Stimulated activated CD4-positive, alpha-beta T cell treated with anti-CD3 and anti-CD28 coated beads, Interleukin-12 subunit alpha, Interleukin-12 subunit beta, amount 100 ng/mL, for 48 hours (primary cell): ENCODE measurements around the gene SPNS3.

Experiments used
- DNase-seq, 3 donors: peaks; one replicate each; pipeline ENCODE4 v3.0.0-alpha.2; 2020; ENCODE audit warnings: low read depth in 2 of 3, low spot score in 1 of 3

The SPNS3 gene

DNA sequence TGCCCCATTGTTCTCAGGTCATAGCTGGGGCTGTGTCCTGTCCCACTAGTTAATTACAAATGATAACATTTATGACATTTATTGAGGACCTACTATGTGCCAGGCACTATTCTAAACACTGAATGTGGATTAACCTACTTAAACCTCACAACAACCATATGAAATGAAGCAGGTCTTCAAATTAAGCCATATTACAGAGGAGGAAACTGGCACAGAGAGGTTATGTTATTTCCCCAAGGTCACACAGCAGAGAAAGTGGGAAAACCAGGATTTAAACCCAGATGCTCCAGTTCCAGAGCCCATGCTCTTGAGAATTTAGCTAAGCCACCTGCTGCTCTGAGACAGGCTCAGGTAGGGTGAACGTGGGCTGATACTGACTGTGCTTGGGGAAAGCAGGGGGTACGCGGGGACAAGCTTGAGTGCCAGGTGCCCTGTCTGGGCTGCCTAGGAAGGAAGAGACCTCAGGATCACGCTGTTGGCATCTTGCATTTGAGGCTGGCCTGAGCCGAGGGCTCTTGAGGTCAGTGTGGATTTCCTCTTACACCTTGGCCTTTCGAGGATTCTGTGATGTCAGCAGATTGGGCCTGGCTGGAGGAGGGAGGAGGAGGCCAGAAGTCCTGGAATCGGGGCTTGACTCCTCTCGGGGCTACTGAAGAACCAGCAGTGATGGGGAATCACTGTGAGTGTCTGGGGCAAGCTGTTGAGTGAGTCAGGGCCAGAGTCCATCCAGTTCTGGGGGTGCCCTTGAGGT, 73.8 kb downstream of the SPNS3 start:
- no peak for DNase-seq

DNA sequence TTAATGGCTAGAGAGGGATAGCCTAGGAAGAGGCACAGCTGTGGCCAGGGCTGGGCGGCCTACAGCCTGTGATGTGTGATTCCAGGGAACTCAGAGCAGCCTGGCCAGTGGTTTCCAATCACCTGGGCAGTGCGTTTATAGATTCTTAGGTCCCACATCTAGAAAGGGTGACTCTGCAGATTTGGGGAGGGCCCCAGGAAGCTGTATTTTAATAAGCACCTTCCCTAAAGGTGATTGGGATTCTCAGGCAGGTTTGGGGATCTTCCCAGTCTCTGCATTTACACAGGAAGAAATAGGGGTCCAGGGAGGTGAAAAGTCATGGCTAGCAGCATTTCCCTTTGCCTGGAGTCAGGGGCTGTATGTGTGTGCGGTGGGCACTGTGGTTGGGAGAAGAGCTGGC, 74.5 kb downstream of the SPNS3 start:
- DNase-seq, result no peak

DNA sequence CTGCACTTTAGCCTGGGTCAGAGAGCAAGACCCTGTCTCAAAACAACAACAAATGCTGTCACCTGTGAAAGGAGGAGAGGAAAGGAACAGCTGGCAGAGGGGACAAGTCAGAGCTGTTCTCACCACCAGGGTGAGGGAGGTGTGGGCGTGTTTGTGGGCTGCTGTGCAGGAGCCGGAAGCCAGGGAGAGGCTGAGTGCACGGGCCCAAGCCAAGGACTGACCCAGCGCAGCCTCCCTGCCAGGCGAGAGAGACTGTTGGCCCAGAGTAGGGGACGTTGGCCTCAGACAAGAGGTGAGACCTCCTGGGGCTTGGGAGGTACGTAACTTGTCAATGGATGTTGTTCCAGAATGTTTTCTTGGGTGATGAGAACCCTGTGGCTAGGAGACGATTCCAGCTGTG, 75.7 kb downstream of the SPNS3 start:
- DNase-seq, result no peak

DNA sequence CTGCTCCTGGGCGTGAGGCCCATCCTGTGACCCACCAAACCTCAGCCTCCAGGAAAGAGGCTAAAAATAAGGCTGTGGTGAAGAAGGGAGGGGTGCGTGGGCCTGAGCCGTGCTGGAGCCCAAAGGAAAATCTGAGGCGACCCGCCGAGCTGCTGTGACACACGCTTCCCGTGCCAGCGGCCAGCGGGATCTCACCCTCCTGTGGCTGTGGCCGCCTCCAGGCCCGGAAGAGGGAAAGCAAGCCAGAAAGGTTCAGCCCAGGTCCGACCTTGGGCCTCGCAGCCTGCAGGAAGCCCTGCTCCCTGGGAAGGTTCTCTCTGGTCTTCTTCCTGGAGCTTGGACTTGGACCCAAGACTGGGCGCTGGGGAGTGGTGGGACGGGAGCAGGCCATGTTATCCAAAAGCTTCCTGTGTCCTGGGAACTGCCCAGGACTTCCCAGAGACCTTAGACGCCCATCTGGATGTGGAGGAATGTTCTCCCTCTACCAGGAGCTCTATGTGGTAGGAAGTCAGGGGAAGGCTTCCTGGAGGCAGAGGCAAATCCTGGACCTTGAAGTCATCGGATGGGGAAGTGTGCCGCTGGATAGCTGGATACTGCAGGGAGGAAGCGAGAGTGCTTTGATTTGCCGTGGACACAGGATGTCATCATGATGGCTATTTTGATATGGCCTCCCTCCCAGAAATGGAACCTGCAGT, 76.3 kb downstream of the SPNS3 start:
- DNase-seq, result no peak

DNA sequence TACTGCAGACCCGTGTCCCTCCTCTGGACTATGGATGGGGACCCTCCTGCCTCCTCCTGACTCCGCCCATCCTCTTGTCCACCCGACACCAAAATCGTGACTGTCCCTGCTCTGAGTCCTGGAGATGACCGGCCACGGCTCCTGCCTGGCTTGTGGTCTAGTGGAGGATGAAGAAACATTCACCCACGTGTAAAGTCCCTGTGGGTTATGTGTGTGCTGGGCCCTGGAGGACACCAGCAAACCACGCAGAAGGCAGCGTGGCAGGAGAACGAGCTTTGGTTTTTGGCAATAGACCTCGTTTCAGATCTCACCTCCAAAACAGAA, 76.8 kb downstream of the SPNS3 start:
- DNase-seq, result no peak

DNA sequence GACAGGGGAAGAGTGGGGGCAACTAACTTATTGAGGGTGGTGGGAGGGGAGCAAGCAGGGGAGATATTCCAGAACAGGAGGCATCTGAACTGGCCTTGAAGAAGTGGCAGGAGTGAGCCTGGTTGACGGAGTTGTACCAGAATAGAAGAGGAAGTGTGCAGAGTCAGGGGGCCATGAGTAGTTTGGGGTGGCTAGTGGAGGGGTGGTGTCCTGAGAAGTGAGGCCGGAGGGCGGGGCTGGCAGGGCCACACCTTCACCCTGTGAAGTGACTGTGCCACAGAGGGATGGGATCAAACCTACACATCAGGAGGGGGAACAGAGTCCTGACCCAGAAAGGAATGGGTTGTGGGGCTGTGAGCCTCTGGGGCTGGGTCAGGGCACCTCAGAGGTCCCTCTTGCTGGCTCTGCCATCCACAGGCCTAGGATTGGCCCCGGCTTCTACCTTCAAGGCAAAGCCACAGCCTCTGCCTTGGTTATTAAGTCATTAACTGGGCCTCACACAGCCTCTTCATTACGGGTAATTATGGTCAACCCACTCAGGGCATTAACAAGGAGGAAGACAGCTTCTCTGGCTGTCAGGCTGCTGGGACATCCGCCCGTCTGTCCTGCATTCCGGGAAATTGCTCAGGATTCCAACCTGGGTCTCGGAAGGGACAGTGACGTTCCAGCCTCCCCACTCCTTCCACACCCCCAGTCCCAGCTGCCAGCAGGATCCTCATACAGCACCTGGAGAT, 77.6 kb downstream of the SPNS3 start:
- no peak for DNase-seq

DNA sequence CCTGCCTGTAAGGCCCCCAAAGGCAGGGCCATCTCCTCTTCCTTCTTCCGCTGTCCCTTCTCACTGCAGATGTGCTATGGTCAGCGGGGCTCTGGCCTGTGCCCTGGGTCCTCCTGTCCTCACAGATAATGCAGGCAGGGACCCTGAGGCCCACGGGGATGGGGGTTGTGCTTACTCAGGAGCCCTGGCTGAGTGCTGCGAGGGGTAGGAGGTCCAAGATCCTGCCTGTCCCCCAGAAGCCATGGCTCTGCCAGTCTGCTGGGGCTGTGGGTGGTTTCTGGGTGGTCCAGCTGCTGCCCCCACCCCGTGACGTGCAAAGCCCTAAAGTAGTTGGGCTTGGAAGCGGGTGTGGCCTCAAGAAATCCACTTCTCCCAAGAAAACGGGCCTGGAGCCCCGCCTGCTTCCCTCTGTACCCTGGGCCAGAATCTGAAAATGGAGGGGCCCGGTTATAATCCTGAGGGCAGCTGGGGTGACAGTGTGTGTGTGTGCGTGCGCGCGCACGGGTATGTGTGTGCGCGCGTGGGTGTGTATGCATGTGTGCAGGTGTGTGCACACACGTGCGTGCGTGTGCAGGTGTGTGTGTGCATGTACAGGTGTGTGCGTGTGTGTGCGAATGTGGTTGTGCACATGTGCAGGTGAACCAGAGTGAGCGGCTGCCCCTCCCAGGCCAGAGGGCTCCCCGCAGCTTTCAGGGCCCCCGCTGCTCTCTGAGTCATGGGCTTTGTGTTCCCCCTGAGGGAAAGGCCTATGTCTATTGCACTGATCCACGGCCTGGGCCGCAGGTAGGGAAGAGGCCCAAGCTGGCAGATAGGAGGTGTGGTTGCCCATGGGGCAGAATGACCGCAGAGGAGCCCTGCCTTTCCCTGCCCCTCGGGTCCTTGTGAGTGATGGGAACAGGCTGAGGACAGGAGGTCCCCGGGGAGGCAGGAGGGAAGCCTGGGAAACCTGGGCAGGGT, 78.7 kb downstream of the SPNS3 start:
- no peak for DNase-seq

DNA sequence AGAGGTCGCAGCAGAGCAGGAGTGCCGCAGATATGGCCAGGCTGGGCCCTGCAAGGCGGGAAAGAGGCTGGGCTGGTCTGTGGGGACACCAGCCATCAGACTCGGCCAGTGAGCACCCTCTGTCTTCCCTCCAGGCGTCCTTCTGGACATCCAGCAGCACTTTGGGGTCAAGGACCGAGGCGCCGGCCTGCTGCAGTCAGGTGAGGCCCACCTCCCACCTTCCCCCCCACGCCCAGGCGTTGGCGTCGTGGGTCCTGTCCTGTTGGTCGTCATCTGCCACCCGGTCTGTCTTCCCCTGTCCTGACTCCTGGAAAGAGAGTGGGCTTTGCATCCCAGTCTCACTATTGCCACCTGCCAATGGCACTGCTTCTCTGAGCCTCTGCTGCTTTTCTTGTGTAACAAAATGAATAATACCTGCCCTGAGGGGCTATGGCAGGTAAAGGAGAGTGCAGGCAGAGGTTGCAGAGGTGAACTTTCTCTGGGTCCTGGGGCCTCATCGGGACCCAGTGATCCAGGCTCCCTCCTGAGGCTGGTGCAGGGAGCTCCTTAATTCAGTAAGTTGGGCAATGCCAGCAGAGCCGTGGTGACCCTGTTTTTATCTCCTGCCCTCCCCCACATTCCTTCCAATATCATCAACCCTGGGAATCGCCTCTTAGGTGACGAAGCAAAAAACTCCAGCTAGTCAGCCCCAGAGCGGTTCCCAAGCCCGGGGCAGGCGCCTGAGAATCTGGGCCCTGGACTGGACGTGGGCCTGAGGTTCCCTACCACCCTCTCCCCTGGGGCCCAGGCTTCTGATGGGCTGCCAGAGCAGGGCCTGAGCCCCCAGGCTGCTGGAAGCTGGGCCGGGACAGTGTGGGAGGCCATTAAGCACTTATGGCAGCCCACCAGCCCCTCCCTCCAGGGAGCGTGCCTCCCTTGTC, 79.6 kb downstream of the SPNS3 start:
- no peak for DNase-seq

DNA sequence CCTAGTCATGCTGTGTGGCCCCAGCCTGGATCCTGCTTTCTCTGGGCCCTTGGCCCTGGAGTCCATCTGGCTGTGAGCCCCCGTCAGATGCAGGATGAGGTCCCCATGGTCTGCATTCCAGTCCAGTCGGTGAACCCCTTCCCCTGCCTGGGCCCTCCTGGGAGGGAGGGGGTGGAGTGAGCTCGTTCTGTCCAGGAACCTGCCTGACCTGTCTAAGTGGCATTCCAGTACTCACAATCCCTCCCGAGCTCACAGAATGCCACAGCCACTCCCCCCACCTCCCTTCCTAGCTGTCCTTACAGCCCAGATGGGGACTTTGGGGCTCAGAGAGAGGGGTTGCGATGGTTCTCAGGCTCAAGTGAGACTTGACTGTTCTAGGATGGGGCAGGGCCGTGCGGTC, 80.5 kb downstream of the SPNS3 start:
- DNase-seq, result no peak

DNA sequence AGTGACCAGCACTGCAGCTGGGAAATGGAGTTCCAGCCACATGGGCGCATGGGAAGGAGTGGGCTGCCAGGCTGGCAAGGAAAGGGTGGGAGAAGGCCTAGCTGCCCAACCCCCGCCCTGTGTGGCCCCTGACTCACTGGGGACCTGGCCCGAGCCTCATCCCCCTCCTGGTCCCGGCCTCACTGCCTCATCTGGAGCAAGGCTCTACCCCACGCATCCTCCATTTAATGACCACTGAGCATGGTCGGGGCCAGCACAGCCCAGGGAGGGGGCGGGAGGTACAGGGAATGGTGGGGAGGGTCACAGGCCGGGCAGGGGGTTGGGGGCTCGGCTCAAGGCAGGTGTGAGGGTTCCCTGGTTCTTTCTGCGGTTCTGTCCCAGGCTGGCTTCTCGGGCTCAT, 81.0 kb downstream of the SPNS3 start:
- no peak for DNase-seq

DNA sequence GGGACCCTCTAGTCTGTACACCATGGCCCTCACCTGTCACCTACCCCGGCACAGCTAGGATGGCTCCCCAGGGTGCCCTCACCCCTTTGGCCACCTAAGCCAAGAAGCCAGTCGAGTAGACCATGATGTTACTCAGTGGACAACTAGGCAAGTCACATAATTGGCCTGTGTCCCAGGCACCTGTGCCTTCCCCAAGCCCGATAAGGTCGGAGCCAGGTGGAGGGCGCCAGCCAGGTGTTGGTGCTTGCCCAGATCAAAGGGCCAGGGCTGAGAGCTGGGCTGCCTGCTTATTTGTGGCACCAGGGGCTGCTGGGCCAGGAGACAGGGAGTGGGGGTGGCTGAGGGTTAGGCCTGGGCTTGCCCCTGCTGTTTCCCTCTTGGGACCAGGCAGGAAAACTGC, 81.8 kb downstream of the SPNS3 start:
- DNase-seq, result no peak

DNA sequence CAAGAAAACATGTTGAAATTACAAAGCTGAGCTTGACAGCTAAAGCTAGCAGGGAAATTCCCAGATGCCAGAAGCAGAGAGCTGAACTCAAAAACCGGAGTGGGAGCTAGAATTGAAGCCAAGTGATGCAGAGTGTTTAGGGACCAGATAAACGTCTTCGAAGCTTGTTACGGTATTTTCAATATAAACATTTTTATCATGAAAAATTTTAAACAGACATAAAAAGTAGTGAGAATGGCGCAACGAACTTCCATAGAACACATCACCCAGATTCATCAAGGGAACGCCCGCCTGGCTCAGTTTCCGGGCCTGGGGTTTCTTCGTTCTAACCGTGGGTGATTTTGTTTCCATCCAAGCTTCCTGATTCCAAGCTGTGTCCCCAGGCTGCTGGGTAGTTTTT, 83.0 kb downstream of the SPNS3 start:
- DNase-seq, result no peak

DNA sequence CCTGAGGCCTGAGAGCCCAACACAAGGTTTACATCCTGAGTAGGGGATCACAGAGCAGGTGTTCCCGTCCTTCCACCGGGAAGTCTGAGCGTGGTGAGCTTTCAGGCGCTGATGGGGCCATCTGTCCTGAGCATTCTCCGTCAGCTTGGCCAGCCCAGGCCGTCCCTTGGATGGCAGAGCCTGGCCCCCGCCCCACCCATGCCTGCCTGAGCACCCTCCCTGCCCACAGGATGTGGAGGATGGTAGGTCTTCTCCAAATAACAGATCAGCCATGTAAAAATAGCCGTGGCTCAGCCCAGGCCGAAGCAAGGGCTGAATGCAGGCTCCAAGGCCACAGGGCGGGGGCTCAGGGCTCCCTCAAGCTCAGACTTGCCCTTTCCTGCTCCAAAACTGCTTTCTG, 85.2 kb downstream of the SPNS3 start:
- no peak for DNase-seq

DNA sequence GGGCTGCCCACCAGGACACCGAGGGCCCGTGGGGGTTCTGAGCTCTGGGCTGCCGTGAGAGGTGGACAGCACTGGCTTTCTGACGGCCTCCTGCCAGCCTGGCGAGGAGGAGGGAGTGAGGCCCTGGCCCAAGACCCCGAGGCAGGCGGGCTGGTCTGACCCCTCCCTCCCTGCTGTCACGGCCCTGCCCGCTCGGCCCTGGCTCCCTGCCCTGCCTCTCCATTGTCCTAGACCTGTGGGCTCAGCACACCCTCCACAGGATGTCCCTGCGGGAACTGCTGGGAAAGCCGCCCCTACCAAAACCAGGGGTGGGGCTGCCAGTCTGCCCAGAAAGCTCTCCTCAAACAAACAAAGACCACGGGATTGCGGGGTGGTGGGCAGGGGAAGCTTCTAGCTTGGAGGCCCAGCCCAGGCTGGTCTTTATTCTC, 85.6 kb downstream of the SPNS3 start:
- DNase-seq, result no peak

DNA sequence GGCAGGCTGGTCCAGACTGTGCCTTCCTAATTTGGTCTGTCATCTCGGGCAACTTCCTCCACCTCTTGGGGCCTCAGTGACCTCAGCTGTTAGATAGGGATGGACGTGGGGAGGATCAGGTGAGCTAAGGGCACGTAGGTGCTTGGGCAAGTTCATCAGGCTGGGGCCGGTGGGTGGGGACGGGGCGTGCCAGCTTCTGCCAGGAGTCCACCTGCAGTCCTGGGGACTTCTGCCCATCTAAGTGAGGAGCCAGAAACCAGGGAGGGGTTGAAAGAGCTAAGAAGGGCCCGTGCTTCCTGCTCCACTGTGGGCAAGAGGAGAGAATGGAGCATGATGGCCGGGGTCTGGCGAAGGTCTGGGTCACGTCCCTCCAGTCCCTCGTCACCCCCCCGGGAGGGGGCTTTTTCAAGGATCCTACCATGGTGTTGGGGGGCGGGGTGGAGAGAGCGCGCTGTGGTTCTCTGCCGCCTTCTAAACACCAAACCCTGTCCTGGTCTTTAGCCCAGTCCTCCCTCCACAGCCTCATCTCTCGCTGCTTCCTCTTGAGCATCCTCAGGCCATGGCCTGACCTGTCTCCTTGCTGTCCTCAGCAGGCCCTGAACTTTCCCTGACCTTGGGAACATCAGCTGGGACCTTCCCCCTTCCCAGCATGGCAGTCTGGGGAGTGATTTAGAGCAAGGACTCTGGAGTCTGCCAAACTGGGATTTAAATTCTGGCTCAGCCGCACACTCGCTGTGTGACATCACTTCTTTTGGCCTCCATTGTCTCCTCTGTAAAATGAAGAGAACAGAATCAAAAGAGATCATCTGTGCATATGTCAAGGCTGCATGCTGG, 86.5 kb downstream of the SPNS3 start:
- DNase-seq, result no peak

DNA sequence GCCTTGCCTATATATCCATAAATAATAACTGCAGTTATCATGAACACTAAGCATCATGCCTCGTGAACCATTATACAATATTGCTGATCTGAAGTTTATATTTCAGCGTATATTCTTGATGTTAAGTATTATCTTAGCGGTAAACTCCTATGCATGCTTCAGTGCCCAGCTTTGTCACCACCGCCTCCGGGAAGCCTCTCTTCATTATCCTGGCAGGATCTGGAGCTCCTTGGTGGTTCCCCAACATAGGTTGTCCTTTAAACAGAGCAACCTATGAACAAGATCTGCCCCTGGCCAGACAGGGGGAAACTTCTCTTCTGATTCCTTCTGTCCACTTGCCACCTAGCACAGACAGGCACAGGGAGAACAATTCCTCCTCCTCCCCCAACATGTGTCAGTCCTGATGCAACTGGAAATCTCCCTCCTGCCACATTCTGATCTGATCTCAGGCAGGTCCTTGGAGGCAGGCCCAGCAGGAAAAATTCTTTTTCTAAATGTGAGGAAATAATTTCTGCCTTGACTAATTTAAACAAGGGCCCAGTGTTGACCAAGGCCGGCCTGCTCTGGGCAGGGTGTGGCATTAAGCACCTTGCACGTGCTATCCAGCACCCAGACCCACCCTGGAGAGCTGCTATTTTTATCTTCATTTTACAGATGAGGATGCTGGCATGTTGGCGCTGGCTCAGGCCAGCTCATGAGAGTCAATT, 87.3 kb downstream of the SPNS3 start:
- DNase-seq, result no peak

DNA sequence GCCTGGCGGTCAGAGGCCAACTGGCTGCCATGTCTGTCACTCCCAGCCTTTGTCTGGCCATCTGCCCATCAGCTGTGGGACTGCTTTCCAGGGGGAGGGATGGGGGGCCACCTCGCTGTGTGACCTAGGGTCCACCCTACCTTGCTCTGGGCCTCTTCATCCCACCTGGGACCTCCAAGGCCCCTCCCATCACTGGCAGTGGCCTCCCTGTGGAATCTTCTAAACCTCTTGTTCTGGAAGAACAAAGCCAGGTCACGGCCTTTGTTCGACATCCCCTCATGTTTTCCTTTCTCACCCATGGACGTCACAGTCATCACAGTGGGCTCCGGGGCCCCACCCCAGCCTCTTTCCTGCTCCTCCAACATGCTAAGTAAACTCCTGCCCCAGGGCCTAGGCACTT, 88.9 kb downstream of the SPNS3 start:
- DNase-seq, result no peak

DNA sequence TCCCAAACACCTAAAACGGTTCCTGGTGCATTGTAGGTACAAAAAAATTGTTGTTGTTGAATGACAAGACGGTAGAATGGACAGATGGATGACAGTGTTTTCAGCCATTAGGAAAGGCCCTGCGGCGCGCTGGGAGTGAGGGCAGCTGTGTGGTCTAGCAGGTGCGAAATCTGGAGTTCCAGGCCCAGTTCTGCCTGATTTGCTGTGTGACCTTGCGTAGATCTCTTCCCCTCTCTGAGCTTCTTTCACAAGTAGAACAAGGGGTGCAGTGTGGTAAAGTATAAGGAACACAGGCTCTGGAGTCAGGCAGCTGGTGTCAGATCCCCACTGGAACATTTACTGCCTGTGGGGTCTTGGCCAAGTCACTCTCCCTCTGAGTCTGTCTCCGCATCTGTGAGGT, 90.2 kb downstream of the SPNS3 start:
- DNase-seq, result no peak
